ENCODE results near the gene TAAR1.
"Not testable (repeated sequence)": the region's sequence is repeated elsewhere in the genome, so short reads cannot be mapped to it uniquely, and the experiment has no call there.

DNA sequence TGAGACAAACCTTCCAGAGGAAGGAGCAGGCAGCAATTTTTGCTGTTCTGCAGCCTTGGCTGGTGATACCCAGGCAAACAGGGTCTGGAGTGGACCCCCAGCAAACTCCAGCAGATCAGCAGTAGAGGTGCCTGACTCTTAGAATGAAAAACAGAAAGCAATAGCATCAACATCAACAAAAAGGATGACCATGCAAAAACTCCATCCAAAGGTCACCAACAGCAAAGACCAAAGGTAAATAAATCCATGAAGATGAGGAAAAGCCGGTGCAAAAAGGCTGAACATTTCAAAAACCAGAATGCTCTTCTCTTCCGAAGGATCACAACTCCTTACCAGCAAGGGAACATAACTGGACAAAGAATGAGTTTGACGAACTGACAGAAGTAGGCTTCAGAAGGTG, 23.1 kb downstream of the TAAR1 start:
- TF ChIP-seq, protein P1, sequence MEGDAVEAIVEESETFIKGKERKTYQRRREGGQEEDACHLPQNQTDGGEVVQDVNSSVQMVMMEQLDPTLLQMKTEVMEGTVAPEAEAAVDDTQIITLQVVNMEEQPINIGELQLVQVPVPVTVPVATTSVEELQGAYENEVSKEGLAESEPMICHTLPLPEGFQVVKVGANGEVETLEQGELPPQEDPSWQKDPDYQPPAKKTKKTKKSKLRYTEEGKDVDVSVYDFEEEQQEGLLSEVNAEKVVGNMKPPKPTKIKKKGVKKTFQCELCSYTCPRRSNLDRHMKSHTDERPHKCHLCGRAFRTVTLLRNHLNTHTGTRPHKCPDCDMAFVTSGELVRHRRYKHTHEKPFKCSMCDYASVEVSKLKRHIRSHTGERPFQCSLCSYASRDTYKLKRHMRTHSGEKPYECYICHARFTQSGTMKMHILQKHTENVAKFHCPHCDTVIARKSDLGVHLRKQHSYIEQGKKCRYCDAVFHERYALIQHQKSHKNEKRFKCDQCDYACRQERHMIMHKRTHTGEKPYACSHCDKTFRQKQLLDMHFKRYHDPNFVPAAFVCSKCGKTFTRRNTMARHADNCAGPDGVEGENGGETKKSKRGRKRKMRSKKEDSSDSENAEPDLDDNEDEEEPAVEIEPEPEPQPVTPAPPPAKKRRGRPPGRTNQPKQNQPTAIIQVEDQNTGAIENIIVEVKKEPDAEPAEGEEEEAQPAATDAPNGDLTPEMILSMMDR (IDR thresholded peaks at IDR 0.05): not testable (repeated sequence)
- TF ChIP-seq, protein P2, sequence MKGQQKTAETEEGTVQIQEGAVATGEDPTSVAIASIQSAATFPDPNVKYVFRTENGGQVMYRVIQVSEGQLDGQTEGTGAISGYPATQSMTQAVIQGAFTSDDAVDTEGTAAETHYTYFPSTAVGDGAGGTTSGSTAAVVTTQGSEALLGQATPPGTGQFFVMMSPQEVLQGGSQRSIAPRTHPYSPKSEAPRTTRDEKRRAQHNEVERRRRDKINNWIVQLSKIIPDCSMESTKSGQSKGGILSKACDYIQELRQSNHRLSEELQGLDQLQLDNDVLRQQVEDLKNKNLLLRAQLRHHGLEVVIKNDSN (IDR thresholded peaks at IDR 0.05; ENCODE audit: borderline replicate concordance, low read depth): not testable (repeated sequence)
- not testable (repeated sequence) for TF ChIP-seq POLR2AphosphoS5 (IDR thresholded peaks at IDR 0.05; ENCODE audit: low read depth, low read length); JUND (IDR thresholded peaks at IDR 0.05); ELF1 (IDR thresholded peaks at IDR 0.05); EP300 (IDR thresholded peaks at IDR 0.05; ENCODE audit: borderline replicate concordance in 1 of 2, low read depth in 1 of 2, low read length in 1 of 2); CHD2 (IDR thresholded peaks at IDR 0.05; ENCODE audit: low read length, partially characterized antibody)
- TF ChIP-seq, protein P3, sequence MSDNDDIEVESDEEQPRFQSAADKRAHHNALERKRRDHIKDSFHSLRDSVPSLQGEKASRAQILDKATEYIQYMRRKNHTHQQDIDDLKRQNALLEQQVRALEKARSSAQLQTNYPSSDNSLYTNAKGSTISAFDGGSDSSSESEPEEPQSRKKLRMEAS (IDR thresholded peaks at IDR 0.05; ENCODE audit: low read depth): not testable (repeated sequence)
